GM12892 (cell line): ENCODE measurements around the gene SLC30A10.

ENCODE experiments used
- POLR2A ChIP-seq: IDR thresholded peaks from 2 replicates; pipeline ENCODE4 v1.6.1; 2011; ENCODE audit warnings: low read depth, low read length, control low read depth
- POLR2AphosphoS5 ChIP-seq: IDR thresholded peaks from 2 replicates; pipeline ENCODE4 v1.6.1; 2011; ENCODE audit warnings: low read depth, low read length, control low read depth
- TAF1 ChIP-seq: IDR thresholded peaks from 2 replicates; pipeline ENCODE4 v1.6.1; 2011; ENCODE audit warnings: low read depth, mild to moderate bottlenecking, control low read depth, low read length, borderline replicate concordance

DNA sequence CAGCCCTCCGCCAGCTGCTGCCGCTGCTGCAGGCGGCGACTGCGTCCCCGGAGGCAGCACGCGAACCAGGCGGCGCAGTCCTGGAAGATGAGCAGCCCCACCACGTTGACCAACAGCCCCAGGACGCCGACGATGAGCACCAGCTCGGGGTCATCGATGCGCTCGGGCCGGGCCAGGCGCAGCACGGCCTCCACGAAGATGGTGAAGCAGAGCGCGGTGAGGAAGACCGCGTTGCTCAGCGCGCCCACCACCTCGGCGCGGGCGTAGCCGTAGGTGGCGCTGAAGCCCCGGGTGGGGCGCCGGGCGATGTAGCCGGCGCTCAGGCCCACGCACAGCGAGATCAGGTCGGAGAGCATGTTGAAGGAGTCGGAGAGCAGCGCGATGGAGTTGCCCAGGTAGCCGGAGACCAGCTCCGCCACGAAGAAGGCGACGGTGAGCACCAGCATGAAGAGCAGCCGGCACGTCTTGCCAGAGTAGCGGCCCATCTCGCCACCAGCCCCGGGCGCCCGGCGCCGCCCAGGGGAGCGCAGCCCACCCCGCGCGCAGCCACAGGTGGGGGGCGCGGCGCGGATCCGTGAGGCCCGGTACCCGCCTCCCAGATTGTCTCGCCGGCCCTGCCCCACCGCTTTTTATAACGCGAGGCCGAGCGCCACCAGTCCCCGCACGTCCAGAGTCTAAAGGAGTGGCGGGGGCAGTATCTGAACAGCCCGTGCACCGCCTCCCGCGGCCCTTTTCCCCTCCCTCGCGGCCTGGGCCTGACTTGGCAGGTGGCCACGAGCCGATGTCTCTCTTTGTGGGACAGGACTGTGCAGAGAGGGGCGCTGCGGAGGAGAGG lies at the start of gene SLC30A10:
- TF ChIP-seq TAF1 (no peak), POLR2A (no peak), POLR2AphosphoS5 (no peak)
